ENCODE data around the gene BMX. TPM values are rescaled to one million over a fixed set of nuclear protein-coding genes. Genes with fewer than 3 reads are reported as not detected.

BMX gene
- polyA plus RNA-seq, 4 donors: 1.4 to 8.6 (median 5.5) TPM

DNA sequence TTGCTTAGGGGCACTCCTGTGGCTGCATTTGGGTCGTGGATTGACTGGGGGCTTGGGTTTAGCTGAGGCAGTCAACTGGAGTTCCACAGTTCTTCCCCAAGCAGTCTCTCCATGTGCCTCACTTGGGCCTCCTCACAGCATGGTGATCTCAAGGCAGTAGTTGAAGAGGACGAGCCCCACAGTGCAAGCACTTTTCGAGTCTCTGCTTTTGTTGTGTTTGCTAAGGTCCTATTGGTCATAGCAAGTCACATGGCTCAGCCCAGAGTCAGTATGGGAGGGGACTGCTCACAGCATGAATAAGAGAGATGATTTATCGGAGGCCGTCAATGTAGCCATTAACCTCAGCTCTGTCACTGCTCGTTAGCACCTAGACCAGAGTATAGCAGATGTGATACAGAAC, 29.7 kb downstream of the BMX start:
- H3K4me3 ChIP-seq (ENCODE audit: low read depth in 1 of 3, low read length in 3 of 3): no peak overlapping the region
- no peaks in the 10 kb centered on the region for H3K4me1 ChIP-seq (ENCODE audit: control insufficient read depth in 3 of 3, insufficient read depth in 2 of 3, low read depth in 1 of 3, low read length in 2 of 3)
- FAIRE-seq (no peak), DNase-seq (peak in 1 of 2 donors; percentile 42)
- no peaks in the 10 kb centered on the region for H3K36me3 ChIP-seq (ENCODE audit: control insufficient read depth in 3 of 3, insufficient read depth in 2 of 3, low read depth in 1 of 3, low read length in 3 of 3)
- WGBS, 3 donors: 25 to 64% (median 42%) methylated on average over 6 of the region's 6 CpGs
- no peaks in the 10 kb centered on the region for H3K9me3 ChIP-seq (ENCODE audit: control insufficient read depth in 2 of 2, insufficient read depth in 1 of 2, low read depth in 1 of 2, low read length in 1 of 2)
- H3K27me3 ChIP-seq (ENCODE audit: control insufficient read depth in 3 of 3, insufficient read depth in 3 of 3, low read length in 3 of 3): peaks cover 0 to 3% (median 0%) of the 10 kb centered on the region in 3 donors
- no peak overlapping the region for H3K27ac ChIP-seq (ENCODE audit: low read depth in 1 of 3, low read length in 2 of 3)

DNA sequence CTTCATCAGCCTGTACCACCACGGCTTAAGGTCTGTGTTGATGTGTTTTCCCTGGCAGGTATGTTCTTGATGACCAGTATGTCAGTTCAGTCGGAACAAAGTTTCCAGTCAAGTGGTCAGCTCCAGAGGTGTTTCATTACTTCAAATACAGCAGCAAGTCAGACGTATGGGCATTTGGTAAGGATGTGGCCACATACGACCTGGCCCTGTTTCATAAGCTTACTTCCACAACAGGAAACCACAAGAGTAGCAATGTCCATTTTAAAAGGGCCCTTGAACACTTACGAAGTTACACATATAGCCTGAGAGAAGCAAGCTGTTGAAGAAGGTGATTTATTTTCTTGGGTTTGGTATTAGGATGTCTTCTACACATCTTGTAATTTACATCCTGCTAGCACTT, 46.1 kb downstream of the BMX start:
- Histone ChIP-seq H3K9me3 (ENCODE audit: control insufficient read depth in 2 of 2, insufficient read depth in 1 of 2, low read depth in 1 of 2, low read length in 1 of 2) (peaks cover 0 to 7% of the 10 kb centered on the region in 2 donors), H3K4me3 (ENCODE audit: low read depth in 1 of 3, low read length in 3 of 3) (no peak overlapping the region), H3K27me3 (ENCODE audit: control insufficient read depth in 3 of 3, insufficient read depth in 3 of 3, low read length in 3 of 3) (no peaks in the 10 kb centered on the region), H3K36me3 (ENCODE audit: control insufficient read depth in 3 of 3, insufficient read depth in 2 of 3, low read depth in 1 of 3, low read length in 3 of 3) (peaks cover 0 to 7% (median 0%) of the 10 kb centered on the region in 3 donors), H3K27ac (ENCODE audit: low read depth in 1 of 3, low read length in 2 of 3) (no peak overlapping the region), H3K4me1 (ENCODE audit: control insufficient read depth in 3 of 3, insufficient read depth in 2 of 3, low read depth in 1 of 3, low read length in 2 of 3) (no peaks in the 10 kb centered on the region)
- FAIRE-seq (no peak), DNase-seq (no peak)
- WGBS, 3 donors: 69 to 76% (median 69%) methylated on average over 5 of the region's 5 CpGs

DNA sequence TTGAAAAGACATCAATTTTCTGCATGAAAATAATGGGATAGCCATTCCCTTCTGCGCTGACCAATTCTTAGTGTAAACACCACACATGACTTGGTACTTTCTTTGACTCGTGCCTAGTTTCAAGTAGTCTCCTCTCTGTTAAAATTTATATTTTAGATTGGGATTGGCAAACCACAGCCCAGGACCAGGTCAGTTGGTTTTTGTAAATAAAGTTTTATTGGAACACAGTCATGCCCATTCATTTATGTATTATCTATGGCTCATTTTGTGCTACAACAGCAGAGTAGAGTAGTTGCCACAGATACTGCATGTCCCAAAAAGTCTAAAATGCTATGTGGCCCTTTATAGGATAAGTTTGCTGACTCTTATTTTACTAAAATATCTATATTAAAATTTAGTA, 46.7 kb downstream of the BMX start:
- Histone ChIP-seq H3K27ac (ENCODE audit: low read depth in 1 of 3, low read length in 2 of 3) (no peak overlapping the region), H3K36me3 (ENCODE audit: control insufficient read depth in 3 of 3, insufficient read depth in 2 of 3, low read depth in 1 of 3, low read length in 3 of 3) (peaks cover 0 to 7% (median 0%) of the 10 kb centered on the region in 3 donors), H3K4me3 (ENCODE audit: low read depth in 1 of 3, low read length in 3 of 3) (no peak overlapping the region), H3K9me3 (ENCODE audit: control insufficient read depth in 2 of 2, insufficient read depth in 1 of 2, low read depth in 1 of 2, low read length in 1 of 2) (peaks cover 0 to 7% of the 10 kb centered on the region in 2 donors), H3K4me1 (ENCODE audit: control insufficient read depth in 3 of 3, insufficient read depth in 2 of 3, low read depth in 1 of 3, low read length in 2 of 3) (no peaks in the 10 kb centered on the region), H3K27me3 (ENCODE audit: control insufficient read depth in 3 of 3, insufficient read depth in 3 of 3, low read length in 3 of 3) (no peaks in the 10 kb centered on the region)
- FAIRE-seq (no peak), DNase-seq (no peak)
- 85 to 89% (median 88%) methylated on average over 2 of the region's 2 CpGs for WGBS, 3 donors

DNA sequence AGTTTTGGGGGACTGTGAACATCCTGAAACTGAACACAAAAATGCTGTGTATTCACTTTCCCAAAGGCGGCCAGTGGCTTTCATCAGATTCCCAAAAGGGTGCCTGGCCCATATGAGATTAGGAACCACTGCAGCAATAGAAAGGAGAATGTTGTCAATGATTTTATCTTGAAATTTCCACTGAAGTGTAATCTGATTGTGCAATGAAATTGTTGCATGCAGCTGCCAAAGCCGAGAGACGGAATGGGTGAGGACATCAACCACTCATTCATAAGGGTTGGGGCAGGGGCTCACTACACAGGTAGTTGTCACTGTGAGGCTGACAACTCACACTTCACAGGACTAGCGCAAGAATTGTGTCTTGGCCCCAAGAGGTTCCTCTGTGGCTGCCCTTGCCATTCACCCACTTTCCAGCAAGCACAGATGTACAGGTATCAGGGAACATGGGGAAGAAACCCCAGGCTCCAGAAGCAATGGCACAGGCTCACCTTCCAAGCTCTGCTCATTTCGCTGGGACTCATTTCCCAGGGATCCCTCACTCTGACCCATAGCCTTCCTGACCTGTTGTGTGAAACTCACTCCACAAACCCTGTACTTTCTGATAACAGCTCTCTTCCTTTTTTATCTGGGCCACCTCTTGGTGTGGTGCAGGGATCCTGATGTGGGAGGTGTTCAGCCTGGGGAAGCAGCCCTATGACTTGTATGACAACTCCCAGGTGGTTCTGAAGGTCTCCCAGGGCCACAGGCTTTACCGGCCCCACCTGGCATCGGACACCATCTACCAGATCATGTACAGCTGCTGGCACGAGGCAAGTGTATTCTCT, 48.8 kb downstream of the BMX start:
- 74 to 78% (median 75%) methylated on average over 8 of the region's 8 CpGs for WGBS, 3 donors
- FAIRE-seq (no peak), DNase-seq (no peak)
- Histone ChIP-seq H3K27me3 (ENCODE audit: control insufficient read depth in 3 of 3, insufficient read depth in 3 of 3, low read length in 3 of 3) (no peaks in the 10 kb centered on the region), H3K27ac (ENCODE audit: low read depth in 1 of 3, low read length in 2 of 3) (no peak overlapping the region), H3K4me3 (ENCODE audit: low read depth in 1 of 3, low read length in 3 of 3) (no peak overlapping the region), H3K4me1 (ENCODE audit: control insufficient read depth in 3 of 3, insufficient read depth in 2 of 3, low read depth in 1 of 3, low read length in 2 of 3) (no peaks in the 10 kb centered on the region), H3K9me3 (ENCODE audit: control insufficient read depth in 2 of 2, insufficient read depth in 1 of 2, low read depth in 1 of 2, low read length in 1 of 2) (peaks cover 0 to 7% of the 10 kb centered on the region in 2 donors), H3K36me3 (ENCODE audit: control insufficient read depth in 3 of 3, insufficient read depth in 2 of 3, low read depth in 1 of 3, low read length in 3 of 3) (peaks cover 0 to 7% (median 0%) of the 10 kb centered on the region in 3 donors)

DNA sequence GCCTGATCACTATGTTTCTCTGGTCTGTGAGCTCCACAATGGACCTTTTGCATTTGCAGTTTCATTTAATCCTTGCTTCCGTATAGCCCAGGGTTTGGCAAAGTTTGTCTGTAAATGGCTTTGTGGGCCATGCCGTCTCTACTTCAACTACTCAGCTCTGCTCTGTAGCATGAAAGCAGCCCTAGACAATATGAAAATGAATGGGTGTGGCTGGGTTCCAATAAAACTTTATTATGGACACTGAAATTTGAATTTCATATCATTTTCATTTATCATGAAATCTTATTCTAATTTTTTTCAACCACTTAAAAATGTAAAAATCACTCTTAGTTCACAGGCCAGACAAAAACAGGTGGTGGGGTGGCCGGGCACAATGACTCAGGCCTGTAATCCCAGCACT, 58.6 kb downstream of the BMX start:
- H3K27me3 ChIP-seq (ENCODE audit: control insufficient read depth in 3 of 3, insufficient read depth in 3 of 3, low read length in 3 of 3): no peaks in the 10 kb centered on the region
- DNase-seq (no peak), FAIRE-seq (no peak)
- H3K27ac ChIP-seq (ENCODE audit: low read depth in 1 of 3, low read length in 2 of 3): no peak overlapping the region
- no peaks in the 10 kb centered on the region for H3K4me1 ChIP-seq (ENCODE audit: control insufficient read depth in 3 of 3, insufficient read depth in 2 of 3, low read depth in 1 of 3, low read length in 2 of 3)
- H3K4me3 ChIP-seq (ENCODE audit: low read depth in 1 of 3, low read length in 3 of 3): no peak overlapping the region
- WGBS, 3 donors: 77 to 96% (median 90%) methylated on average over 3 of the region's 3 CpGs
- no peaks in the 10 kb centered on the region for H3K9me3 ChIP-seq (ENCODE audit: control insufficient read depth in 2 of 2, insufficient read depth in 1 of 2, low read depth in 1 of 2, low read length in 1 of 2)
- H3K36me3 ChIP-seq (ENCODE audit: control insufficient read depth in 3 of 3, insufficient read depth in 2 of 3, low read depth in 1 of 3, low read length in 3 of 3): peaks cover 0 to 3% (median 0%) of the 10 kb centered on the region in 3 donors

DNA sequence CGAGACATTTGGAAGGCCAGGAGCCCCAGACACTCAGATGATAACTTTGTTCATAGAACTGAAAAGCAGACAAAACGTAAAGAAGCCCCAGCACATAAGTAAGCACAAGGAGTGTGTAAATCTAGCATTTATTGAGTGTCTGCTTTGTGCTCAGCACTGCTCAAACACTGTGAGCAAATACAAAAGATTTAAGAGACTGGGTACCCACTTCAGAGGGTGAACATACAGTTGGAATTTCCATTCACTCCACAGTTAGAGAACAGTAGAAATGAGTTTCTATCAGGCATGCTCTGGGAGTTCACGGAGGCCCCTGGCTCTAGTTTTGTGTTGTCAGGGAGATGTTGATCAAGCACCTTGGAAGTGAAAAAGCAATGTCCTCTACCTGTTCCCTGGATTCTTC, 60.3 kb downstream of the BMX start:
- FAIRE-seq: no peak
- H3K27ac ChIP-seq (ENCODE audit: low read depth in 1 of 3, low read length in 2 of 3): no peak overlapping the region
- no peaks in the 10 kb centered on the region for H3K9me3 ChIP-seq (ENCODE audit: control insufficient read depth in 2 of 2, insufficient read depth in 1 of 2, low read depth in 1 of 2, low read length in 1 of 2)
- no peaks in the 10 kb centered on the region for H3K27me3 ChIP-seq (ENCODE audit: control insufficient read depth in 3 of 3, insufficient read depth in 3 of 3, low read length in 3 of 3)
- H3K4me3 ChIP-seq (ENCODE audit: low read depth in 1 of 3, low read length in 3 of 3): no peak overlapping the region
- no peak for DNase-seq
- 75 to 85% (median 84%) methylated on average over 3 of the region's 3 CpGs for WGBS, 3 donors
- peaks cover 0 to 3% (median 3%) of the 10 kb centered on the region in 3 donors for H3K36me3 ChIP-seq (ENCODE audit: control insufficient read depth in 3 of 3, insufficient read depth in 2 of 3, low read depth in 1 of 3, low read length in 3 of 3)
- peaks cover 0 to 5% (median 0%) of the 10 kb centered on the region in 3 donors for H3K4me1 ChIP-seq (ENCODE audit: control insufficient read depth in 3 of 3, insufficient read depth in 2 of 3, low read depth in 1 of 3, low read length in 2 of 3)

DNA sequence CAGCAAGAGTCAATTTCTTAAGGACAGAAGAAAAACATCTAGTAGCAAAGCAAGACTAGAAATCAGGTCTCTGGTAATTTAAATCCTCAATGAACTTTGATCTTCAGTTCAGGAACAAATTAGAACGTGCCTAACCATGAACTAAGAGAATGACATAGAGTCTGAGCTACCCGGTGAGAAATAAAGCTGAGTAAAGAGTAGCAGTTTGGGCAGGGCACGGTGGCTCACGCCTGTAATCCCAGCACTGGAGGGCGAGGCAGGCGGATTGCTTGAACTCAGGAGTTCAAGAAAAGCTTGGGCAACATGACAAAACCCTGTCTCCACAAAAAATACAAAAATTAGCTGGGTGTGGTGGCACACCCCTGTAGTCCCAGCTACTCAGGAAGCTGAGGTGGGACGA, 62.4 kb downstream of the BMX start:
- H3K27me3 ChIP-seq (ENCODE audit: control insufficient read depth in 3 of 3, insufficient read depth in 3 of 3, low read length in 3 of 3): no peaks in the 10 kb centered on the region
- H3K27ac ChIP-seq (ENCODE audit: low read depth in 1 of 3, low read length in 2 of 3): no peak overlapping the region
- H3K4me3 ChIP-seq (ENCODE audit: low read depth in 1 of 3, low read length in 3 of 3): no peak overlapping the region
- H3K36me3 ChIP-seq (ENCODE audit: control insufficient read depth in 3 of 3, insufficient read depth in 2 of 3, low read depth in 1 of 3, low read length in 3 of 3): peaks cover 0 to 8% (median 3%) of the 10 kb centered on the region in 3 donors
- 20 to 43% (median 38%) methylated on average over 7 of the region's 7 CpGs for WGBS, 3 donors
- H3K4me1 ChIP-seq (ENCODE audit: control insufficient read depth in 3 of 3, insufficient read depth in 2 of 3, low read depth in 1 of 3, low read length in 2 of 3): peaks cover 0 to 6% (median 0%) of the 10 kb centered on the region in 3 donors
- no peaks in the 10 kb centered on the region for H3K9me3 ChIP-seq (ENCODE audit: control insufficient read depth in 2 of 2, insufficient read depth in 1 of 2, low read depth in 1 of 2, low read length in 1 of 2)
- DNase-seq (peak; percentile 13 to 58), FAIRE-seq (no peak)

DNA sequence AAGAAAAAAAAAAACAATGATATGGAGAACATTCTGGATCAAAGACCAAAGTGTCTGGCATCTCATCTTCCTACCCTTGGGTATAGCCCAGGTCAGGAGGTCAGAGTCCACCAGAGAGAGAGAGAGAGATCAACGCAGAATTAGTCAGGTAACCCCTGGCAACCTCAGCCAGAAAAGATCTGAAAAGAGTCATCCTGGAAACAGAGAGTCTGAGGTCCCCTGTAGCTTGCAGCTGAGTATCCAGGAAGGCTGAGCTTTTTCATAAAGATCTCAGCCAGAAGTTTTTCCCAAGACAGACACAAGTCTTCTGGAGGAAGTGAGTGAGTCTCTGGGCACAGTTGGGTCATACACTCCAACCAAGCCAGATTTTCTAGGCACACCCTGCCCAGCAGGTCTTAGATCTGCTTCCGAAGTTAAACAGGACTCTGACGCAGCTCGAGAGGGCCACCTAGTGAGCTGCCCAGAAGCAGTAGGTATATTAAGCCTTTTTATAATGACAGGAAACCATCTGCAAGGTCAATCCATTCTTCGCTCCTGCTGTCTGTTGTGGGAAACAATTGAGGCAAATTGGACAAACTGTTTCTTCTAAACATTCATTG, 64.5 kb downstream of the BMX start:
- no peaks in the 10 kb centered on the region for H3K9me3 ChIP-seq (ENCODE audit: control insufficient read depth in 2 of 2, insufficient read depth in 1 of 2, low read depth in 1 of 2, low read length in 1 of 2)
- 3 to 20% (median 9%) methylated on average over 5 of the region's 5 CpGs for WGBS, 3 donors
- H3K36me3 ChIP-seq (ENCODE audit: control insufficient read depth in 3 of 3, insufficient read depth in 2 of 3, low read depth in 1 of 3, low read length in 3 of 3): peaks cover 0 to 8% (median 3%) of the 10 kb centered on the region in 3 donors
- H3K4me1 ChIP-seq (ENCODE audit: control insufficient read depth in 3 of 3, insufficient read depth in 2 of 3, low read depth in 1 of 3, low read length in 2 of 3): peaks cover 0 to 6% (median 0%) of the 10 kb centered on the region in 3 donors
- DNase-seq (peak; percentile 54 to 68), FAIRE-seq (no peak)
- H3K27ac ChIP-seq (ENCODE audit: low read depth in 1 of 3, low read length in 2 of 3): no peak overlapping the region
- H3K4me3 ChIP-seq (ENCODE audit: low read depth in 1 of 3, low read length in 3 of 3): no peak overlapping the region
- H3K27me3 ChIP-seq (ENCODE audit: control insufficient read depth in 3 of 3, insufficient read depth in 3 of 3, low read length in 3 of 3): no peaks in the 10 kb centered on the region
